T-helper 1 cell treated with Interleukin-12 subunit alpha and Interleukin-12 subunit beta and Interleukin-4 antibody, amounts not matched to agents 30 ng/mL and 1 ng/mL, for 36 hours (primary cell): ENCODE results near the gene PLA2G15. TPM values are rescaled to one million over a fixed set of nuclear protein-coding genes. Genes with fewer than 3 reads are reported as not detected.

Experiments
- intact Hi-C: fragments of 100-400 bp; cut with micrococcal nuclease; formaldehyde crosslinking; loops from one replicate; pipeline ENCODE4 v1.15.1; 2024
- total RNA-seq: library from RNA; stranded (reverse); gene quantifications from 2 replicates; pipeline ENCODE4 v1.2.3, GENCODE V29; 2022

Gene PLA2G15
- total RNA-seq, 1 donor from 2014 or later = 11.8 TPM

- intact Hi-C loops = no loop called here
These were observed 13.6 kb upstream of the PLA2G15 start for GRCh38 chr16:68231384-68232136.

- intact Hi-C loops = no loop called here
These were observed 12.8 kb upstream of the PLA2G15 start for GRCh38 chr16:68232335-68232734.

- intact Hi-C loops = no loop called here
These were observed 11.9 kb upstream of the PLA2G15 start for GRCh38 chr16:68233085-68233834.

- intact Hi-C loops = no loop called here
These were observed 11.4 kb upstream of the PLA2G15 start for GRCh38 chr16:68233835-68234187.

- intact Hi-C loops = loop anchor here (5.0 kb wide), 4 partner anchors 288 to 572 kb away; partner anchors contain the start of genes ACD, EDC4, PARD6A and THAP11
These were observed 10.7 kb upstream of the PLA2G15 start for GRCh38 chr16:68234188-68235107.

GRCh38 chr16:68235108-68235886 lies 9.9 kb upstream of the PLA2G15 start:
- intact Hi-C loops = loop anchor here (5.0 kb wide), 4 partner anchors 287 to 573 kb away; partner anchors contain the start of genes ACD, EDC4, PARD6A and THAP11

GRCh38 chr16:68235887-68236136 lies 9.4 kb upstream of the PLA2G15 start, which contains the start of gene ESRP2:
ESRP2 (minus strand) TSS chr16:68236127; CDS start chr16:68236045, 82 bp downstream.
- intact Hi-C loops = loop anchor here (5.0 kb wide), 4 partner anchors 286 to 574 kb away; partner anchors contain the start of genes ACD, EDC4, PARD6A and THAP11

- intact Hi-C loops = loop anchor here (5.0 kb wide), 4 partner anchors 286 to 574 kb away; partner anchors contain the start of genes ACD, EDC4, PARD6A and THAP11
These were observed 8.9 kb upstream of the PLA2G15 start for GRCh38 chr16:68236137-68236825.

- intact Hi-C loops = loop anchor here (1.0 to 5.0 kb wide), 8 partner anchors 8 to 675 kb away; partner anchors contain the start of genes ACD, CTCF, EDC4 and PARD6A
These were observed 8.3 kb upstream of the PLA2G15 start for GRCh38 chr16:68236826-68237242.

GRCh38 chr16:68237243-68238028 lies 7.7 kb upstream of the PLA2G15 start:
- intact Hi-C loops = loop anchor here (1.0 to 5.0 kb wide), 8 partner anchors 8 to 675 kb away; partner anchors contain the start of genes ACD, CTCF, EDC4 and PARD6A

- intact Hi-C loops = loop anchor here (5.0 kb wide), 4 partner anchors 284 to 576 kb away; partner anchors contain the start of genes ACD, EDC4, PARD6A and THAP11
These were observed 7.2 kb upstream of the PLA2G15 start for GRCh38 chr16:68238029-68238345.

GRCh38 chr16:68242085-68242484 lies 3.1 kb upstream of the PLA2G15 start:
- intact Hi-C loops = no loop called here

GRCh38 chr16:68242926-68243858 lies 2.0 kb upstream of the PLA2G15 start:
- intact Hi-C loops = no loop called here

- intact Hi-C loops = no loop called here
These were observed 681 bp upstream of the PLA2G15 start for GRCh38 chr16:68244481-68244902.

GRCh38 chr16:68246121-68246520 lies 948 bp downstream of the PLA2G15 start:
- intact Hi-C loops = no loop called here

GRCh38 chr16:68246666-68247065 lies 1.5 kb downstream of the PLA2G15 start:
- intact Hi-C loops = no loop called here

- intact Hi-C loops = no loop called here
These were observed 2.2 kb downstream of the PLA2G15 start for GRCh38 chr16:68247400-68247799.

- intact Hi-C loops = no loop called here
These were observed 2.8 kb downstream of the PLA2G15 start for GRCh38 chr16:68247932-68248331.
